ENCODE data around the gene GTPBP8.

GRCh38 chr3:112958811-112959560 is 31.8 kb upstream of the GTPBP8 start:
- no peak for TF ChIP-seq CTCF (IDR thresholded peaks at IDR 0.05)
- no peak for TF ChIP-seq POLR2A (IDR thresholded peaks at IDR 0.05)
- TF ChIP-seq EP300 (IDR thresholded peaks at IDR 0.05) = no peak
